ENCODE data around the gene POLN.

Gene POLN

DNA sequence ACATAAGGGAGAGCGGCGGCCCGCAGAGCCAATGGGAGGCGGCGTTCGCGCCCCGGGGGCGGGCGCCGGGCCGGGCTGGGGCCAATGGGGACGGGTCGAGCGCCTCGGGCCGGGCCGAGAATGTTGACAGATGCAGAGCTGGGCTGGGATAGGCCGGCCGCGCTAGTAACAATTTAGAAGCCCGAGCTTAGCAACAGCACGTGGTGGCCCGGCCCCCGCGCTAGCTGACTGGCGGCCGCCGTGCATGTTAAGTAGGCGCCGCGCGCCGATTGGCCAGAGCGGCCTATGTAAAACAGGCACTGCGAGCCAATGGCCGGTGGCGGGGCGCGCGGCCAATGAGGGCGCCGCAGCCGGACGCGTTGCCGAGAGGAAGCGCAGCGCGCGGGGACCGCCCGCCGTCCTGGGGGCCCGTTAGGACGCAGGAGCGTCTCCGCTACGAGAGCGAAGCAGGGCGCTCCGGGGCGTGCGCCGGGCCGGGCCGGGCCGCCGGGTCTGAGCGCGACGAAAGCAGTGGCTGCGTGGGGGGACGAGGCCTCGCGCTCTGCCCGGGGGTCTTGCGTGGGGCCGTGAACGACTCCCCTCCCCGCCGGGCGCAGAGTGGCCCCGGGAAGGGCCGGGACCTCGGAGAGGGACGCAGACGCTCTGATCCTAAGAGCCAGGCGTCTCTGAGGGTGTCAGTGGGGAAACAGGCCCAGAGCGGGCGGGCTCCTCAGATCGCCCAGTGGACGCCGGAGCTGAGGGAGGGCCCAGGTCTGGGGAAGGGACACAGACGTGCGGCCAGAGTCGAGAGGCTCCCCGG, 20.4 kb upstream of the POLN start:
- DNase-seq = peak; percentile 99

- DNase-seq = no peak
Measured at GRCh38 chr4:2261853-2262144, 19.9 kb upstream of the POLN start, which contains the start of gene MXD4. TSS of gene MXD4 (minus strand) at chr4:2262109. CDS start at chr4:2261980, 129 bp downstream.

GRCh38 chr4:2261110-2261852, 19.4 kb upstream of the POLN start:
- DNase-seq = peak; percentile 63

GRCh38 chr4:2260344-2261109, 18.6 kb upstream of the POLN start:
- DNase-seq = no peak

GRCh38 chr4:2259541-2260343, 17.8 kb upstream of the POLN start:
- DNase-seq = no peak

GRCh38 chr4:2259036-2259540, 17.2 kb upstream of the POLN start:
- DNase-seq = no peak

GRCh38 chr4:2258091-2259035, 16.4 kb upstream of the POLN start:
- no peak for DNase-seq

DNA sequence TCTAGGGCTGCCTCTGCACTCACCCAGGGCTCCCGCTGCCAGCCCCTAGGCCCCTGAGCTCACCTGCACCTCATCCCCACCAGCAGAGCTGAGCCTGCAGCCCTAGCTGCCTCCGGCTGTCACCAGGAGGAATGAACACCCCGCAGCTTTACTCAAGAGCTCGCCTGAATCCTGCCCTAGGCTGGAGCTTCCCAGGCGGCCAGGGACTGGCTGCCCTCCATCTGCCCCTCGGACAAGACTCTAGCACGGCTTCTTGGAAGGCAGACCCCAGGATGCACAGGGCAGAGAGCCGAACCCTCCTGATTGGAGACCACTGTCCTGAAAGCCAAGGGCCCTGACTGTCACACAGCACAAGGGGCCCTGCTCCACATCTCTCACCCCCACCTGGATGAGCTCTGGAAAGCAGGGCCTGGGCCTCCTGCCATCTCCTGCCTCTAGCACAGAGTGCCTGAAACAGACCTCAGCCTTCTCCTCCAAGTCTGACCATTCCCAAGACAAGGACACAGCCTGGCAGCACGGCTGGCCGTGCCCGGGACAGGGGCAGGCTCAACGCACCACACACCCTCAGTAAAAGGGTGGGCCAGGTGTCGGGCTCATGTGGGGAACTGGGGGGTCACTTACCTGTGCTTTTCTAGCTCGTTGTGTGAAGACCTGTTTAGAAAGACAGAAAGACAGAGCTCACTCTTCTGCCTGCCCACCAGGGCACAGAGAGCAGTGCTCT, 15.6 kb upstream of the POLN start:
- DNase-seq = no peak

GRCh38 chr4:2256781-2257191, 14.9 kb upstream of the POLN start:
- DNase-seq = no peak

DNA sequence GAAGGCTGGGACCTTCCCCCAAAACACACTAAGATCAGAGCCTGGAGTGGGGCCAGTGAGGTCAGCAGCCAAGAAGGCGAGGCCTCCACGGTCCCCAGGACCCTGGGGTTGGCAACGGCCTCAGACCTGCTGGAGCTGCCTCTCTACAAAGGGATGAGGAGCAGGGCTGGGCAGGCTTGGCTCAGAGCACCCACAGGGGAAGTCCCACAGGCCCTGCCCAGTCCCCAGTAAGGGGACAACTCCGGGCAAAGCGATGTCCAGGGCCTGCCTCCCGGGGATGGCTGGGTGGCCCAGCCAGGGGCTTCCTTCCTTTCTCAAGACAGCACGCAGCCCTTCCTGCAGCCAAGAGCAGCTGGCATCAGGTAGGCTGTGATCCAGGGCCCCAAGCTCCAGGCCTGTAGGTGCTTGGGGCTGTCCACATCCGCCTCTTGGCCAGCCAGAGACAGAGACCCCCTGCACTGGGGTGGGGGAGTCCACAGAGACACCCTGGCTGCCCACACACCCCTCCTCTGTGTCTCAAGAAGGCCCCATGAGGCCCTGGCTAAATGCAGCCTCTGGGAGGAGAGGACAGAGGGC, 14.3 kb upstream of the POLN start:
- no peak for DNase-seq

DNA sequence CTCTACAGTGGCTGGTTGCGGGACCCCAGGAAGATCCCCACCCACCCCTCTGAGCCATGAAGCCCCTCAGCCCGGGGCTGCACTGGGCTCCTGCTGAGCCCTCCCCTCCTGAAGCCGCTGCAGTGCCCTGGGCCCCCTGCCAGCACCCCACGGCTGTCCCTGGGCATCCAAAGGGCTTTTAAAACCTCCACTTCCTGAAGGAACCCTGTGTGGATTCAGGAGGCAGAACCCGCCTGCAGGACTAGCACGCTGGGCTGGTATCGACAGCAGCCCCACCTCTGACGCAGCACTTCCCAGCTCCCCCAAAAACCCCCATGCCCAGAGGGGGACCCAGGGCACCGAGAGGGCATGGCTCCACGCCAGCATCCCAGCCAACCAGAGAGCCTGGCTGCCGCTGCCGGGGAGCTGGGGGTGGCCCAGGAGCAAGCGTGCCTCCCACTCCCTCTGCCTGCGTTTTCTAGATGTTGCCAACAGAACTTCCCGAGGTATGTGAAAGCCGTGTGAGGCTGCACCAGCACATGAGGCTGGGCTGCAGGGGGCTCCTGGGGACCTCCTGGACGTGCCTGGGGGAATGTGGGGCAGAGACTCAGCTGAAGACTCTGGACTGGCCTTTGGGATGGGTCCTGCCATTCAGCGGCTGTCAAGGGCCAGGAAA, 13.7 kb upstream of the POLN start:
- no peak for DNase-seq

GRCh38 chr4:2254665-2255500, 13.0 kb upstream of the POLN start:
- DNase-seq = no peak

DNA sequence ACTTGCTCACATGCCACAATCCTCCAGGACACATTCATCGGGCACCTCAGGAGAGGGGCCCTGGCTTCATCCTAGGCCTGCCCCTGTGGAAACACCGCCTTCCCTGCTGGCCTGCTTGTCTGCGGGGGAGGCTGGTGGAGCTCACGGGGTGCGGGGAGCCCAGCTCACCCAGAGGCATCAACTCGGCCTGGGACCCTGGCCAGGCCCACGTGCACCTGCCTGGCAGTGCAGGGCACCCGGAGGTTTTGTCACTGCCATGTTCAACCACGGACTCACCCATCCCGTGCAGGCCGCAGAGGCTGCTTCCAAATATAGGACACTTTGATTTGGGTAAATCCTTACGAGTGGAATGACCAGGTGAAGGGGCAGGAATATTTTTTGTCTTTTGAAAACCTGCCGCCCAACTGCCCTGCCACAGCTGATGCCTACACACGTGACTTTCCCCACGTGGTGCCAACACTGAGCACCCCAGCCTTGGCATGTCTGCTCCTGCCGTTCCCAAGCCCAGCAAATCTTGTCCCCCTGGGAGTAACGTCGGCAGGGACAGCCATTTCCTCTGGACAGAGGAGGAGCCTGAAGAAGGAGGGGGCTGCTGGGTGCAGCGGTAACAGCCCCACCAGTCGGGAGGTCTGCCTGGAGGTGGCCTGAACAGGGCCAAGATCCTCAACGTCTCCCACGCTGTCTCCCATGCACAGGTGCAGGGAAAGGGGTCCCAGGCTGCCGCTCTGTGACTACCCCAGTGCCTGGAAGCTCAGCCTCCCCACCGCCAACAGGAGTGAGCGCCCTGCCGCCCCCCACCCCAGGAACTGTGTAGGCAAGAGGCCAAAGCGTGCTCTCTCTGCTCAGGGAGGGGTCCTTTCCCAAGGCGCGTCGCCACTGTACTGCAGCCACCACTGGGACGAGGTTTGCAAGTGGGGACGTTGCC, 11.5 kb upstream of the POLN start:
- no peak for DNase-seq

GRCh38 chr4:2252530-2253091, 10.7 kb upstream of the POLN start:
- no peak for DNase-seq

DNA sequence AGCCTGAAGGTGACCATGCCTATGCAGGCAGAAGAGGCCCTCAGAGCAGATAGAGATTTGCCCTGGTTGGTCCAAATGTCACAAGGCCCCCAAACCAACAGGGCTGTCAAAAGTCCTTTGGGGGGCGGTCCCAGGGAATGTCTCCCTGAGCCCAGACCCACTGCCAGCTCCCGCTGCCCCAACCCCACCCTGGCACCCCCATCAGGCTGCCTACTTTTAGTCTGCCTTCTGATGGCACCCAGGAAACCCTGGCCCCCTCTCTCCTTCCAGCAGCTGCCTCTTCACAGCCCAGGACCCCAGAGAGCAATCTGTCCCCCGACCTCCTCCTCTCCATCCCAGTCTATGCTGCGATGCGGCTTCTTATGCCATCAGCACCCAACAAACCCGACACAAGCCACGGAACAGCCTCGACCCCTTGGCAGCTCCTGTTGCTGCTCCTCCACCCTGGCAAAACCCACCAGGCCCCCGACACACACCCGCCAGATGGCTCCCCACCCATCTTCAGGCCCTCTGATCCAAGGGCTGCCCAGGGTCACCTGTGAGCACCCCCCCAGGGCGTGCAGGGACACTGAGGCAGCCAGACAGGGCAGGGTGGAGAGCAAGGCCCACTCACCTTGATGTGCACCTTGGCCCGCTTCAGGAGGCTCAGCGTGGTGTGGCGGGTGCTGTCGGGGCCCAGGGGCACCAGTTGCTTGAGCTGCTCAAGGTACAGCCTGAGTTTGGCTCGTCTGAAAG, 10.0 kb upstream of the POLN start:
- DNase-seq = no peak

DNA sequence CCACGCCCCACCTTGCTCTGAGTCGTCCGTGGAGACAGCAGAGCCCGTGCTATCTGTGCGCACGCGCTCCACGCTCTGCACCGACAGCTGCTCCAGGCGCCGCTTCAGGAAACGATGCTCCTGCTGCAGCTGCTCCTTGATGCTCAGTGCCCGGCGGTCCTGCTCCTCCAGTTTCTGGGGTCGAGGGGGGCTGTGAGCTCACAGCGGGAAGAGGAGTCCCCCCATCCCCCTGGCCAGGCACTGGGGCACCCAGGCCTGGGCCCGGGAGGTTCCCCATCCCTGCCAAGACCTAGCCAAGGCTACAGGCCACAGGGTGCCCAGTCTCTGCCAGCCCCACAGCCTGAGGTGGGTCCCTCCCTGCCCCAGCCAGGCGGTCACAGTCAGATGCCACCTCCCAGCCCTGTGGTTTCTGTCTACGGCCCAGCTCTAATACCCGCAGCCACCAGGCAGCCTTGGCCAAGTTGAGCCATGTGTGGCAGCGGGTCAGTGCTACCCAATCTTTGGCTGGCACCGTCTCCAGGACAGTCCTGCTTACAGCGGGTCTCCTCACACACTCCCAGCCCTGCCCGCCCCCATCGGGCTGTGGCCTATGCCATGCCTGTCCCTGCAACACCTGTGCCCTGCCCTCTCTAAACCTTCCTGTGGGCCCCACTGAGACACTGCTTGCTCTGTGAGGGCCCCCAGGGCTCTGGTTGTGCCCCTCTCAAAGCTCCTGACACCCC, 9.3 kb upstream of the POLN start:
- no peak for DNase-seq
